Mesenchymal stem cell (in vitro differentiated cells and primary cell): ENCODE data around the gene SUN2.

ENCODE experiments used
- DNase-seq: peaks from one replicate; pipeline ENCODE4 v3.0.0-alpha.2; 2013
- H2AFZ ChIP-seq: one replicate; pipeline ENCODE4 v1.6.1; 2013; ENCODE audit warnings: low read depth, mild to moderate bottlenecking, control low read depth, inconsistent platforms, low read length, moderate library complexity
- H2AK5ac ChIP-seq: 2 replicates; pipeline ENCODE4 v1.6.1; 2013; ENCODE audit warnings: low read length, moderate library complexity, mild to moderate bottlenecking, inconsistent platforms; ENCODE audit not compliant: severe bottlenecking
- H2BK120ac ChIP-seq: one replicate; pipeline ENCODE4 v1.6.1; 2013; ENCODE audit warnings: low read depth, mild to moderate bottlenecking, inconsistent platforms, low read length, moderate library complexity
- H2BK12ac ChIP-seq, 2 experiments: one replicate each; pipeline ENCODE4 v1.6.1; 2013; ENCODE audit warnings: inconsistent platforms in 2 of 2, low read length in 2 of 2, mild to moderate bottlenecking in 2 of 2, moderate library complexity in 2 of 2, control low read depth in 1 of 2
- H2BK15ac ChIP-seq: one replicate; pipeline ENCODE4 v1.6.1; 2013; ENCODE audit warnings: mild to moderate bottlenecking, low read depth, inconsistent platforms; ENCODE audit not compliant: poor library complexity, severe bottlenecking
- H2BK5ac ChIP-seq: 2 replicates; pipeline ENCODE4 v1.6.1; 2013; ENCODE audit warnings: low read depth, mild to moderate bottlenecking, low read length, control low read depth, inconsistent platforms; ENCODE audit not compliant: poor library complexity, severe bottlenecking
- H3K14ac ChIP-seq, 2 experiments: one replicate each; pipeline ENCODE4 v1.6.1; 2013; ENCODE audit warnings: inconsistent platforms in 2 of 2, low read length in 2 of 2, control low read depth in 1 of 2, mild to moderate bottlenecking in 1 of 2, moderate library complexity in 1 of 2
- H3K18ac ChIP-seq, 2 experiments: one replicate each; pipeline ENCODE4 v1.6.1; 2013; ENCODE audit warnings: inconsistent platforms in 2 of 2, low read length in 2 of 2, control low read depth in 1 of 2, low read depth in 1 of 2, mild to moderate bottlenecking in 1 of 2
- H3K23ac ChIP-seq, 2 experiments: one replicate each; pipeline ENCODE4 v1.6.1; 2013; ENCODE audit warnings: inconsistent platforms in 2 of 2, low read length in 2 of 2, mild to moderate bottlenecking in 2 of 2, moderate library complexity in 2 of 2, control low read depth in 1 of 2
- H3K27ac ChIP-seq: 2 replicates; pipeline ENCODE4 v1.5.1; 2013; ENCODE audit warnings: mild to moderate bottlenecking, moderate library complexity, low read length, control low read depth, inconsistent platforms; ENCODE audit not compliant: poor library complexity, severe bottlenecking
- H3K27me3 ChIP-seq, 2 experiments: 2 replicates each; pipeline versions ENCODE4 v1.6.1 to v1.7.0; 2013; ENCODE audit warnings: low read length in 2 of 2, mild to moderate bottlenecking in 2 of 2, moderate library complexity in 2 of 2, control low read depth in 1 of 2, inconsistent platforms in 1 of 2; ENCODE audit not compliant: control insufficient read depth in 1 of 2, insufficient read depth in 1 of 2
- H3K36me3 ChIP-seq, 2 experiments: 2 replicates each; pipeline versions ENCODE4 v1.6.1 to v1.7.0; 2013; ENCODE audit warnings: low read length in 2 of 2, control low read depth in 1 of 2, inconsistent platforms in 1 of 2, low read depth in 1 of 2, mild to moderate bottlenecking in 1 of 2; ENCODE audit not compliant: insufficient read depth in 2 of 2, control insufficient read depth in 1 of 2
- H3K4ac ChIP-seq, 2 experiments: one replicate each; pipeline ENCODE4 v1.6.1; 2013; ENCODE audit warnings: inconsistent platforms in 2 of 2, low read length in 2 of 2, mild to moderate bottlenecking in 2 of 2, moderate library complexity in 2 of 2, control low read depth in 1 of 2, low read depth in 1 of 2
- H3K4me1 ChIP-seq: 2 replicates; pipeline ENCODE4 v1.6.1; 2013; ENCODE audit warnings: low read depth, low read length, control low read depth; ENCODE audit not compliant: control insufficient read depth, insufficient read depth
- H3K4me2 ChIP-seq: 2 replicates; pipeline ENCODE4 v1.6.1; 2013; ENCODE audit warnings: low read length, mild to moderate bottlenecking, inconsistent platforms; ENCODE audit not compliant: poor library complexity, severe bottlenecking
- H3K4me3 ChIP-seq, 2 experiments: 2 replicates each; pipeline versions ENCODE4 v1.5.1 to v1.7.0; 2013; ENCODE audit warnings: low read length in 2 of 2, mild to moderate bottlenecking in 2 of 2, control low read depth in 1 of 2, low read depth in 1 of 2; ENCODE audit not compliant: insufficient read depth in 1 of 2
- H3K79me1 ChIP-seq: replicated peaks from 2 replicates; pipeline ENCODE4 v1.6.1; 2013; ENCODE audit warnings: mild to moderate bottlenecking, control low read depth, low read length, inconsistent platforms; ENCODE audit not compliant: poor library complexity, severe bottlenecking
- H3K9ac ChIP-seq: 2 replicates; pipeline ENCODE4 v1.7.0; 2013; ENCODE audit warnings: mild to moderate bottlenecking, low read length, moderate library complexity
- H3K9me3 ChIP-seq: 2 replicates; pipeline ENCODE4 v1.7.0; 2013; ENCODE audit warnings: mild to moderate bottlenecking, low read length; ENCODE audit not compliant: control insufficient read depth
- H4K8ac ChIP-seq: one replicate; pipeline ENCODE4 v1.6.1; 2013; ENCODE audit warnings: inconsistent platforms, mild to moderate bottlenecking, low read length, moderate library complexity
- H4K91ac ChIP-seq: one replicate; pipeline ENCODE4 v1.6.1; 2013; ENCODE audit warnings: mild to moderate bottlenecking, low read length, inconsistent platforms
- WGBS: methylation state at CpG from one replicate; pipeline ENCODE4 v1.1.7; 2013; ENCODE audit warnings: mixed read lengths; 5-methylcytosine and 5-hydroxymethylcytosine counted together

Gene SUN2

DNA sequence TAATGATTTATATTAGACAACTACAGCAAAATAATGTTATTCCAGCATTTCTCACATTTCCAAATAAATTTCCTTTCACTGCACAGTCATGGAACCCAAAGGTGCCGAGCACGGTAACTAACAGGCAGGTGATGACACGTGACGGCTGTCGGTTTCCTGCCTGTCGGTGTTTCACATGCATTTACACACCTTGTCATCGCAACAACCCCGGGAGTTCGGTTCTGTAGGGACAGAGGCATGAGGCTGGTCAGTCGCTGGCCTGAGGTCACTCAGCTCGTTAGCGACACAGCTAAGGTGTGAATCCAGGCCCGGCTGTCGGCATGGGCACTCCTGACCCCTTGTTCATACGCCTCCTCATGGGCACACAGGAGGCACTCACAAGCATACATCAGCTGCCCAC is 28.2 kb upstream of the SUN2 start:
- Histone ChIP-seq H4K8ac (no peak overlapping the region), H3K79me1 (peaks cover 12% of the 10 kb centered on the region), H3K4me1 (no peaks in the 10 kb centered on the region), H2BK120ac (no peak overlapping the region), H2AFZ (no peak overlapping the region), H3K27me3 (no peaks in the 10 kb centered on the region), H3K9ac (no peak overlapping the region), H3K27ac (no peak overlapping the region), H2BK15ac (no peak overlapping the region), H3K23ac (no peak overlapping the region), H2BK12ac (no peak overlapping the region), H3K36me3 (peaks cover 26 to 27% of the 10 kb centered on the region in 2 experiments), H3K18ac (no peak overlapping the region), H2AK5ac (no peak overlapping the region), H2BK5ac (no peak overlapping the region), H3K9me3 (no peaks in the 10 kb centered on the region), H3K4ac (no peak overlapping the region), H4K91ac (no peak overlapping the region), H3K4me2 (no peak overlapping the region), H3K14ac (no peak overlapping the region), H3K4me3 (no peak overlapping the region)
- no peak for DNase-seq
- WGBS: 95% methylated on average over 15 of the region's 15 CpGs

GRCh38 chr22:38783095-38783615 is 27.4 kb upstream of the SUN2 start:
- Histone ChIP-seq H3K27me3 (no peaks in the 10 kb centered on the region), H2AFZ (no peak overlapping the region), H3K4ac (no peak overlapping the region), H2BK12ac (peak overlapping the region in 1 of 2 experiments; percentile 4), H3K79me1 (peaks cover 12% of the 10 kb centered on the region), H3K4me3 (no peak overlapping the region), H2BK5ac (no peak overlapping the region), H3K14ac (no peak overlapping the region), H3K23ac (no peak overlapping the region), H3K4me1 (no peaks in the 10 kb centered on the region), H2BK120ac (no peak overlapping the region), H3K4me2 (no peak overlapping the region), H3K36me3 (peaks cover 29 to 32% of the 10 kb centered on the region in 2 experiments), H3K27ac (no peak overlapping the region), H2AK5ac (no peak overlapping the region), H3K18ac (peak overlapping the region in 1 of 2 experiments; percentile 28), H3K9ac (peak overlapping the region; percentile 21), H2BK15ac (no peak overlapping the region), H3K9me3 (no peaks in the 10 kb centered on the region), H4K91ac (peak overlapping the region; percentile 41), H4K8ac (no peak overlapping the region)
- DNase-seq: no peak
- WGBS: 87% methylated on average over 14 of the region's 14 CpGs

- no peak overlapping the region for H3K4me3 ChIP-seq
- no peak overlapping the region for H2AK5ac ChIP-seq
- H3K23ac ChIP-seq: no peak overlapping the region
- peak overlapping the region; percentile 21 for H3K9ac ChIP-seq
- H2BK120ac ChIP-seq: no peak overlapping the region
- H3K27me3 ChIP-seq: no peaks in the 10 kb centered on the region
- no peak overlapping the region for H3K27ac ChIP-seq
- no peak overlapping the region for H3K14ac ChIP-seq
- H3K79me1 ChIP-seq: peaks cover 6% of the 10 kb centered on the region
- no peak overlapping the region for H2BK15ac ChIP-seq
- H3K36me3 ChIP-seq: peaks cover 27 to 32% of the 10 kb centered on the region in 2 experiments
- H4K91ac ChIP-seq: no peak overlapping the region
- no peak overlapping the region for H2AFZ ChIP-seq
- H3K4ac ChIP-seq: no peak overlapping the region
- H2BK12ac ChIP-seq: peak overlapping the region in 1 of 2 experiments; percentile 4
- no peaks in the 10 kb centered on the region for H3K9me3 ChIP-seq
- no peak overlapping the region for H4K8ac ChIP-seq
- 80% methylated on average over 12 of the region's 13 CpGs for WGBS
- peak overlapping the region in 1 of 2 experiments; percentile 61 for H3K18ac ChIP-seq
- DNase-seq: no peak
- H3K4me1 ChIP-seq: no peaks in the 10 kb centered on the region
- no peak overlapping the region for H3K4me2 ChIP-seq
- H2BK5ac ChIP-seq: no peak overlapping the region
These were observed 26.8 kb upstream of the SUN2 start for GRCh38 chr22:38782402-38783094.

DNA sequence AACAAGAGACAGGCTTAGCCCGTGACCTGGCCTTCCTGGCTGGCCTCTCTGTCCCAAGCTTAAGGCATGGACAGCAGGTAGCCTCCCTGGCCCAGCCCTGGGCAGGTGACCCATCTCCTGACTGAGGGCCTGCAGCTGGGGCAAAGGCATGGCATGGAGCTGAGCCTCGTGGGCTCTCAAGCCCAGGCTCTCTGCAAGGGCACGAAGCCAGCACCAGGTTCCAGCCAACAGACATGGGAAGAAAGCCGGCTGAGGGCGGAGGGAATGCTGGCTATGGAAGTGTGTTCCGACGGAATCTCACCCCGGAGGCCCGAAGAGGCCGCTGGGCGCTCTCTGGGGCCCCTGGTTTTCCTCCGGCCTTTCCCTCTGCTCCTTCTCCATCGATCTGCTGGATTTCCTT is 25.2 kb upstream of the SUN2 start:
- no peak for DNase-seq
- Histone ChIP-seq H2BK5ac (no peak overlapping the region), H3K4me3 (no peak overlapping the region), H2BK120ac (no peak overlapping the region), H2AK5ac (no peak overlapping the region), H3K9me3 (no peaks in the 10 kb centered on the region), H3K4ac (no peak overlapping the region), H3K36me3 (peaks cover 26 to 32% of the 10 kb centered on the region in 2 experiments), H3K14ac (no peak overlapping the region), H3K27me3 (no peaks in the 10 kb centered on the region), H4K8ac (no peak overlapping the region), H3K4me2 (no peak overlapping the region), H3K18ac (no peak overlapping the region), H4K91ac (no peak overlapping the region), H2BK15ac (no peak overlapping the region), H2AFZ (no peak overlapping the region), H3K9ac (no peak overlapping the region), H3K27ac (no peak overlapping the region), H3K23ac (no peak overlapping the region), H3K4me1 (no peaks in the 10 kb centered on the region), H2BK12ac (no peak overlapping the region), H3K79me1 (peaks cover 2% of the 10 kb centered on the region)
- WGBS: 94% methylated on average over 13 of the region's 13 CpGs
